RWPE2 (cell line): ENCODE data around the gene USP37.

Source experiments
- ATAC-seq: fragments of 200-7000 bp; cut with Tn5 transposase; 3 replicates; pipeline ENCODE4 v1.9.1; 2021; ENCODE audit warnings: low read depth
- DNase-seq: peaks from one replicate; pipeline ENCODE4 v3.0.0-alpha.2; 2020; ENCODE audit warnings: low spot score
- H3K27ac ChIP-seq: fragments of 450-650 bp; 2 replicates; pipeline ENCODE4 v1.5.1; 2017; ENCODE audit warnings: mild to moderate bottlenecking; ENCODE audit not compliant: poor library complexity, severe bottlenecking
- H3K27me3 ChIP-seq: fragments of 250-450 bp; sonication (Bioruptor Pico); 2 replicates; pipeline ENCODE4 v1.5.1; 2021; ENCODE audit warnings: mild to moderate bottlenecking, moderate library complexity; ENCODE audit not compliant: insufficient read depth, poor library complexity, severe bottlenecking
- H3K36me3 ChIP-seq: fragments of 250-450 bp; sonication (Bioruptor Pico); 2 replicates; pipeline ENCODE4 v1.5.1; 2020; ENCODE audit warnings: low read depth, mild to moderate bottlenecking, moderate library complexity
- H3K4me1 ChIP-seq: fragments of 250-450 bp; sonication (Bioruptor Pico); 2 replicates; pipeline ENCODE4 v1.5.1; 2021; ENCODE audit warnings: mild to moderate bottlenecking, moderate library complexity; ENCODE audit not compliant: insufficient read depth, poor library complexity, severe bottlenecking
- H3K4me3 ChIP-seq: fragments of 250-450 bp; sonication (Bioruptor Pico); 2 replicates; pipeline ENCODE4 v1.5.1; 2021; ENCODE audit warnings: mild to moderate bottlenecking, moderate library complexity; ENCODE audit not compliant: severe bottlenecking
- H3K9me3 ChIP-seq: fragments of 250-450 bp; sonication (Bioruptor Pico); 2 replicates; pipeline ENCODE4 v1.5.1; 2021; ENCODE audit warnings: mild to moderate bottlenecking, moderate library complexity; ENCODE audit not compliant: severe bottlenecking
- CTCF ChIP-seq: fragments of 450-650 bp; IDR thresholded peaks from one replicate; pipeline ENCODE4 v1.5.1; 2017; ENCODE audit warnings: mild to moderate bottlenecking, moderate library complexity; ENCODE audit not compliant: poor library complexity, severe bottlenecking

USP37 gene

GRCh38 chr2:218569038-218569431, 884 bp upstream of the USP37 start:
- H3K9me3 ChIP-seq = no peaks in the 10 kb centered on the region
- TF ChIP-seq CTCF = no peak
- H3K4me3 ChIP-seq = peak overlapping the region; percentile 89
- no peaks in the 10 kb centered on the region for H3K27me3 ChIP-seq
- peak overlapping the region; percentile 77 for H3K27ac ChIP-seq
- ATAC-seq (peak; percentile 33), DNase-seq (peak; percentile 60)
- peaks cover 66% of the 10 kb centered on the region for H3K36me3 ChIP-seq
- peaks cover 7% of the 10 kb centered on the region for H3K4me1 ChIP-seq

GRCh38 chr2:218567797-218568189, 358 bp downstream of the USP37 start:
- Histone ChIP-seq H3K4me3 (peak overlapping the region; percentile 89), H3K27me3 (no peaks in the 10 kb centered on the region), H3K36me3 (peaks cover 62% of the 10 kb centered on the region), H3K27ac (peak overlapping the region; percentile 77), H3K4me1 (peaks cover 7% of the 10 kb centered on the region), H3K9me3 (no peaks in the 10 kb centered on the region)
- DNase-seq (no peak), ATAC-seq (peak; percentile 73)
- TF ChIP-seq CTCF = no peak

- H3K36me3 ChIP-seq = peaks cover 66% of the 10 kb centered on the region
- peaks cover 7% of the 10 kb centered on the region for H3K4me1 ChIP-seq
- no peak for TF ChIP-seq CTCF
- DNase-seq (no peak), ATAC-seq (no peak)
- no peak overlapping the region for H3K4me3 ChIP-seq
- no peaks in the 10 kb centered on the region for H3K9me3 ChIP-seq
- no peak overlapping the region for H3K27ac ChIP-seq
- H3K27me3 ChIP-seq = no peaks in the 10 kb centered on the region
These were observed 1.9 kb downstream of the USP37 start for GRCh38 chr2:218566296-218566695.

GRCh38 chr2:218564056-218564455, 4.1 kb downstream of the USP37 start:
- no peak for TF ChIP-seq CTCF
- peaks cover 64% of the 10 kb centered on the region for H3K36me3 ChIP-seq
- no peak overlapping the region for H3K4me3 ChIP-seq
- no peaks in the 10 kb centered on the region for H3K4me1 ChIP-seq
- ATAC-seq (no peak), DNase-seq (no peak)
- H3K27me3 ChIP-seq = no peaks in the 10 kb centered on the region
- H3K9me3 ChIP-seq = no peaks in the 10 kb centered on the region
- no peak overlapping the region for H3K27ac ChIP-seq

GRCh38 chr2:218558986-218559385, 9.2 kb downstream of the USP37 start:
- Histone ChIP-seq H3K9me3 (no peaks in the 10 kb centered on the region), H3K4me1 (peaks cover 4% of the 10 kb centered on the region), H3K27me3 (no peaks in the 10 kb centered on the region), H3K36me3 (peaks cover 76% of the 10 kb centered on the region), H3K27ac (no peak overlapping the region), H3K4me3 (no peak overlapping the region)
- ATAC-seq (no peak), DNase-seq (no peak)
- TF ChIP-seq CTCF = no peak
